IMR-90 (cell line): ENCODE measurements around the gene TMEM233. TPM values are rescaled to one million over a fixed set of nuclear protein-coding genes. Genes with fewer than 3 reads are reported as not detected.

ENCODE experiments used
- ATAC-seq: fragments of 200-7000 bp; cut with Tn5 transposase; 2 replicates; pipeline ENCODE4 v1.9.1; 2020; ENCODE audit warnings: low read depth, mild to moderate bottlenecking, moderate library complexity
- Bru-seq: library from RNA; stranded (reverse); fragments of 400-500 nt; gene quantifications from one replicate; lab custom pipeline; 2021; lab: Mats Ljungman, UMichigan
- BruChase-seq, 2 experiments: library from RNA; stranded (reverse); fragments of 400-500 nt; gene quantifications; one replicate each; lab custom pipeline; 2021; lab: Mats Ljungman, UMichigan
- BruUV-seq: library from RNA; stranded (reverse); fragments of 400-500 nt; replicated peaks from 2 replicates; lab custom pipeline; 2021; lab: Mats Ljungman, UMichigan
- CTCF ChIA-PET: fragments of 300-600 bp; formaldehyde crosslinking; extraction: SDS; loops from one replicate; lab custom pipeline; 2021; ENCODE audit warnings: antibody characterized with exemption; lab: Yijun Ruan, JAX
- POLR2A ChIA-PET: fragments of 300-600 bp; sonication (Branson Sonifier 250); formaldehyde crosslinking; loops from one replicate; lab custom pipeline; 2022; ENCODE audit warnings: antibody characterized with exemption; ENCODE audit not compliant: unreplicated experiment; lab: Charles Lee
- DNase-seq: peaks from one replicate; pipeline ENCODE4 v3.0.0; 2013
- H2AFZ ChIP-seq: replicated peaks from 2 replicates; pipeline ENCODE3; 2013; ENCODE audit warnings: low read length, mild to moderate bottlenecking; ENCODE audit not compliant: poor library complexity
- H2AK5ac ChIP-seq: 2 replicates; pipeline ENCODE4 v1.6.1; 2013; ENCODE audit warnings: low read depth, low read length, inconsistent platforms
- H2AK9ac ChIP-seq: replicated peaks from 2 replicates; pipeline ENCODE3; 2013; ENCODE audit warnings: mild to moderate bottlenecking, low read depth, low read length, moderate library complexity; ENCODE audit not compliant: poor library complexity
- H2BK120ac ChIP-seq: 2 replicates; pipeline ENCODE4 v1.6.1; 2013; ENCODE audit warnings: low read depth, low read length, inconsistent platforms
- H2BK15ac ChIP-seq: 3 replicates; pipeline ENCODE4 v1.6.1; 2013; ENCODE audit warnings: low read depth, low read length, inconsistent platforms
- H2BK20ac ChIP-seq: 2 replicates; pipeline ENCODE4 v1.6.1; 2013; ENCODE audit warnings: low read depth, mild to moderate bottlenecking, inconsistent platforms, low read length, moderate library complexity
- H2BK5ac ChIP-seq: 2 replicates; pipeline ENCODE4 v1.6.1; 2013; ENCODE audit warnings: mild to moderate bottlenecking, low read depth, low read length, inconsistent platforms; ENCODE audit not compliant: poor library complexity, severe bottlenecking
- H3K14ac ChIP-seq: replicated peaks from 2 replicates; pipeline ENCODE4 v1.6.1; 2013; ENCODE audit warnings: low read depth, low read length, inconsistent platforms
- H3K18ac ChIP-seq: 2 replicates; pipeline ENCODE4 v1.6.1; 2013; ENCODE audit warnings: low read depth, low read length, control low read depth
- H3K23ac ChIP-seq: 2 replicates; pipeline ENCODE4 v1.6.1; 2013; ENCODE audit warnings: low read depth, low read length, inconsistent platforms
- H3K27ac ChIP-seq: 2 replicates; pipeline ENCODE4 v1.5.1; 2013; ENCODE audit warnings: mild to moderate bottlenecking, control low read depth, low read length; ENCODE audit not compliant: insufficient read depth
- H3K27me3 ChIP-seq: 2 replicates; pipeline ENCODE4 v1.6.1; 2013; ENCODE audit warnings: low read length; ENCODE audit not compliant: control insufficient read depth, insufficient read depth
- H3K36me3 ChIP-seq: 2 replicates; pipeline ENCODE4 v1.6.1; 2013; ENCODE audit warnings: low read length, mixed read lengths; ENCODE audit not compliant: control insufficient read depth, insufficient read depth
- H3K4ac ChIP-seq: 2 replicates; pipeline ENCODE4 v1.6.1; 2013; ENCODE audit warnings: low read depth, low read length, inconsistent platforms
- H3K4me1 ChIP-seq: 2 replicates; pipeline ENCODE4 v1.6.1; 2013; ENCODE audit warnings: low read length, mixed read lengths; ENCODE audit not compliant: control insufficient read depth, insufficient read depth
- H3K4me2 ChIP-seq: 2 replicates; pipeline ENCODE4 v1.6.1; 2013; ENCODE audit warnings: low read depth, mild to moderate bottlenecking, control low read depth, low read length, moderate library complexity
- H3K4me3 ChIP-seq: 2 replicates; pipeline ENCODE4 v1.5.1; 2013; ENCODE audit warnings: low read depth, mild to moderate bottlenecking, control low read depth, low read length, moderate library complexity; ENCODE audit not compliant: insufficient read depth
- H3K56ac ChIP-seq: 2 replicates; pipeline ENCODE4 v1.6.1; 2013; ENCODE audit warnings: low read length, inconsistent platforms; ENCODE audit not compliant: insufficient read depth; ENCODE audit errors: extremely low read depth
- H3K79me1 ChIP-seq, 2 experiments: 2 replicates each; pipeline ENCODE4 v1.6.1; 2013; ENCODE audit warnings: low read length in 2 of 2, inconsistent platforms in 1 of 2, low read depth in 1 of 2
- H3K9ac ChIP-seq: 2 replicates; pipeline ENCODE4 v1.6.1; 2013; ENCODE audit warnings: low read depth, low read length, control low read depth
- H3K9me1 ChIP-seq: 2 replicates; pipeline ENCODE4 v1.6.1; 2013; ENCODE audit warnings: low read length, inconsistent platforms; ENCODE audit not compliant: insufficient read depth
- H3K9me3 ChIP-seq: 2 replicates; pipeline ENCODE4 v1.6.1; 2013; ENCODE audit warnings: low read length; ENCODE audit not compliant: control insufficient read depth, insufficient read depth
- H4K20me1 ChIP-seq: 2 replicates; pipeline ENCODE4 v1.6.1; 2013; ENCODE audit warnings: low read length, inconsistent platforms; ENCODE audit not compliant: insufficient read depth
- H4K5ac ChIP-seq: 2 replicates; pipeline ENCODE4 v1.6.1; 2013; ENCODE audit warnings: mild to moderate bottlenecking, low read depth, low read length, control low read depth
- H4K8ac ChIP-seq, 2 experiments: 2 replicates each; pipeline ENCODE4 v1.6.1; 2013; ENCODE audit warnings: low read depth in 2 of 2, low read length in 2 of 2, control low read depth in 1 of 2, inconsistent platforms in 1 of 2
- H4K91ac ChIP-seq: 2 replicates; pipeline ENCODE4 v1.6.1; 2013; ENCODE audit warnings: low read depth, low read length, inconsistent platforms; ENCODE audit not compliant: insufficient read depth
- BHLHE40 ChIP-seq: fragments of 150-350 bp; IDR thresholded peaks from 2 replicates; pipeline ENCODE4 v1.6.1; 2016; ENCODE audit warnings: mild to moderate bottlenecking, low read depth, low read length
- CEBPB ChIP-seq: IDR thresholded peaks from 2 replicates; pipeline ENCODE4 v1.6.1; 2012; ENCODE audit warnings: low read depth, low read length, improper control_type of control experiment
- CHD1 ChIP-seq: IDR thresholded peaks from 2 replicates; pipeline ENCODE4 v1.6.1; 2012; ENCODE audit warnings: low read depth, low read length, improper control_type of control experiment
- CTCF ChIP-seq: conservative IDR thresholded peaks from 2 replicates; pipeline ENCODE4 v1.5.1; 2012; ENCODE audit warnings: mild to moderate bottlenecking, low read depth, low read length, improper control_type of control experiment
- FOS ChIP-seq: fragments of 150-350 bp; IDR thresholded peaks from 2 replicates; pipeline ENCODE4 v1.6.1; 2016; ENCODE audit warnings: low read depth, low read length
- MAZ ChIP-seq: IDR thresholded peaks from 2 replicates; pipeline ENCODE4 v1.6.1; 2012; ENCODE audit warnings: low read depth, mild to moderate bottlenecking, low read length, improper control_type of control experiment, moderate library complexity, borderline replicate concordance
- MXI1 ChIP-seq: IDR thresholded peaks from 2 replicates; pipeline ENCODE4 v1.6.1; 2012; ENCODE audit warnings: low read depth, mild to moderate bottlenecking, low read length, moderate library complexity, borderline replicate concordance
- NFE2L2 ChIP-seq: fragments of 150-350 bp; IDR thresholded peaks from 2 replicates; pipeline ENCODE4 v1.6.1; 2016; ENCODE audit warnings: low read depth, mild to moderate bottlenecking, low read length
- POLR2A ChIP-seq: IDR thresholded peaks from 2 replicates; pipeline ENCODE4 v1.6.1; 2012; ENCODE audit warnings: mild to moderate bottlenecking, low read depth, low read length
- RAD21 ChIP-seq: IDR thresholded peaks from 2 replicates; pipeline ENCODE4 v1.6.1; 2012; ENCODE audit warnings: low read length, improper control_type of control experiment
- RCOR1 ChIP-seq: IDR thresholded peaks from 2 replicates; pipeline ENCODE4 v1.6.1; 2012; ENCODE audit warnings: mild to moderate bottlenecking, low read length, improper control_type of control experiment; ENCODE audit not compliant: insufficient replicate concordance
- RFX5 ChIP-seq: IDR thresholded peaks from 2 replicates; pipeline ENCODE4 v1.8.0; 2012; ENCODE audit warnings: low read depth, mild to moderate bottlenecking, low read length, moderate library complexity
- WGBS, 2 experiments: methylation state at CpG; one replicate each; pipeline versions ENCODE4 v1.1.5 to v1.1.7; 2013; ENCODE audit warnings: missing lambda C conversion rate in 2 of 2; ENCODE audit not compliant: insufficient read length in 1 of 2; ENCODE audit errors: extremely low coverage in 2 of 2; 5-methylcytosine and 5-hydroxymethylcytosine counted together
- dilution Hi-C: fragments of 300-500 bp; cut with HindIII; formaldehyde crosslinking; loops from one replicate; pipeline ENCODE4 v1.14.3; 2018; ENCODE audit warnings: low sequenced_read_pairs; ENCODE audit not compliant: unreplicated experiment
- in situ Hi-C: fragments of 300-500 bp; cut with MboI; formaldehyde crosslinking; loops from 3 replicates; pipeline ENCODE4 v1.14.3; 2019; ENCODE audit warnings: low sequenced_read_pairs, inconsistent platforms, mixed read lengths
- intact Hi-C: fragments of 100-400 bp; cut with micrococcal nuclease; formaldehyde crosslinking; loops from 2 replicates; pipeline ENCODE4 v1.10.0; 2022
- long read RNA-seq: library from polyadenylated mRNA; unstranded; transcript quantifications from one replicate; pipeline ENCODE4 v2.0.0, GENCODE V29; 2021; ENCODE audit not compliant: unreplicated experiment
- polyA plus RNA-seq, 3 experiments: library from polyadenylated mRNA; depleted of rRNA; stranded (reverse); fragments of >200 nt; gene quantifications; 2 replicates each; pipeline ENCODE4 v1.2.3, GENCODE V29; 2012; ENCODE audit warnings: low replicate concordance in 1 of 3
- total RNA-seq: library from RNA; depleted of rRNA; stranded (reverse); fragments of >200 nt; gene quantifications from 2 replicates; pipeline ENCODE4 v1.2.3, GENCODE V29; 2012; rRNA removed
- TF ChIP-seq, protein P1 (sequence below): fragments of 150-350 bp; IDR thresholded peaks from 2 replicates; pipeline ENCODE4 v1.6.1; 2017; ENCODE audit warnings: mild to moderate bottlenecking, antibody characterized with exemption, low read length, low read depth
- TF ChIP-seq, protein P2 (sequence below): fragments of 150-350 bp; IDR thresholded peaks from 2 replicates; pipeline ENCODE4 v1.6.1; 2016; ENCODE audit warnings: low read depth, mild to moderate bottlenecking, low read length, moderate library complexity, borderline replicate concordance

The TMEM233 gene
- not detected in 2 replicates for total RNA-seq
- polyA plus RNA-seq (2012; rRNA removed): not detected in 2 replicates
- not detected in 2 replicates for polyA plus RNA-seq (2012; cell fraction: cytosol; rRNA removed)
- polyA plus RNA-seq (2012; cell fraction: nucleus; rRNA removed; ENCODE audit: low replicate concordance): not detected in 2 replicates
- not detected for Bru-seq, nascent RNA
- BruChase-seq, experiment 1, labeled RNA remaining after a 6-hour chase: not detected
- BruChase-seq, experiment 2, labeled RNA remaining after a 2-hour chase: percentile 2 among the genes with signal in this experiment
- long read RNA-seq: 0 reads

DNA sequence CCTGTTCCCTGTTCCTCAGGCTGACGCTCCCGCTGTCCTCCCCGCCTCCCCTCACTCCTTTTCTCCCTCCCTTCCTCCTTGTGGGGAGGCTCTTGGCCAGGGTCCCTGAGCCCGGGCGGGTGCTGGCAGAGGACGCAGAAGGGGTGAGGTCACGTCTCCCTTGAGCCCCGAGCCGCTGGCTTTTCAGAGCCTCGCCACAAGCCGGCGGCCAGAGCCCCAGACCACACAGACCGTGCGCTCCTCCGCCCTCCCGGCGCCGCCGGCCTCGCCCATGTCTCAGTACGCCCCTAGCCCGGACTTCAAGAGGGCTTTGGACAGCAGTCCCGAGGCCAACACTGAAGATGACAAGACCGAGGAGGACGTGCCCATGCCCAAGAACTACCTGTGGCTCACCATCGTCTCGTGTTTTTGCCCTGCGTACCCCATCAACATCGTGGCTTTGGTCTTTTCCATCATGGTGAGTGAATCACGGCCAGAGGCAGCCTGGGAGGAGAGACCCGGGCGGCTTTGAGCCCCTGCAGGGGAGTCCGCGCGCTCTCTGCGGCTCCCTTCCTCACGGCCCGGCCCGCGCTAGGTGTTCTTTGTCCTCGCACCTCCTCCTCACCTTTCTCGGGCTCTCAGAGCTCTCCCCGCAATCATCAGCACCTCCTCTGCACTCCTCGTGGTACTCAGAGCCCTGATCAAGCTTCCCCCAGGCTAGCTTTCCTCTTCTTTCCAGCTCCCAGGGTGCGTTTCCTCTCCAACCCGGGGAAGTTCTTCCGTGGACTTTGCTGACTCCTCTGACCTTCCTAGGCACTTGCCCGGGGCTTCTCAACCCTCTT, at the start of gene TMEM233:
Gene TMEM233 (plus strand): TSS at position 197 of the 821 bp plus-strand sequence. CDS start 75 bp downstream, at position 272.
- CTCF ChIA-PET: no interaction called here
- H3K9ac ChIP-seq: no peak within 1 kb of the TSS
- no peak within 1 kb of the TSS for H3K4ac ChIP-seq
- peaks cover 6% of the 10 kb centered on the region for H3K27me3 ChIP-seq
- dilution Hi-C loops: no loop called here
- no peak within 1 kb of the TSS for H2BK15ac ChIP-seq
- H2AK9ac ChIP-seq: no peak within 1 kb of the TSS
- H2AK5ac ChIP-seq: no peak within 1 kb of the TSS
- intact Hi-C loops: no loop called here
- no peaks in the 10 kb centered on the region for H3K9me1 ChIP-seq
- no peaks in the 10 kb centered on the region for H4K20me1 ChIP-seq
- no peak within 1 kb of the TSS for H3K23ac ChIP-seq
- no peak within 1 kb of the TSS for H3K4me3 ChIP-seq
- H2BK120ac ChIP-seq: no peak within 1 kb of the TSS
- no peak within 1 kb of the TSS for H4K8ac ChIP-seq
- 1% methylated on average over 19 of the region's 48 CpGs; no CpG with 5 or more reads in 1 of the 2 experiments for WGBS, 2 experiments
- no TSS peak for BruUV-seq
- H3K9me3 ChIP-seq: no peaks in the 10 kb centered on the region
- no peaks in the 10 kb centered on the region for H3K36me3 ChIP-seq
- no peak within 1 kb of the TSS for H3K14ac ChIP-seq
- no peak within 1 kb of the TSS for H4K91ac ChIP-seq
- in situ Hi-C loops: no loop called here
- no peak within 1 kb of the TSS for H3K27ac ChIP-seq
- POLR2A ChIA-PET: no interaction called here
- H3K4me2 ChIP-seq: no peak within 1 kb of the TSS
- no peak within 1 kb of the TSS for H4K5ac ChIP-seq
- no peaks in the 10 kb centered on the region for H3K4me1 ChIP-seq
- no peak within 1 kb of the TSS for H3K18ac ChIP-seq
- H2BK5ac ChIP-seq: no peak within 1 kb of the TSS
- no peak within 1 kb of the TSS for H2BK20ac ChIP-seq
- H3K56ac ChIP-seq: no peak within 1 kb of the TSS
- peak within 1 kb of the TSS; percentile 43 for H2AFZ ChIP-seq
- DNase-seq (no peak), ATAC-seq (no peak)
- no peaks in the 10 kb centered on the region for H3K79me1 ChIP-seq
- TF ChIP-seq, protein P1, sequence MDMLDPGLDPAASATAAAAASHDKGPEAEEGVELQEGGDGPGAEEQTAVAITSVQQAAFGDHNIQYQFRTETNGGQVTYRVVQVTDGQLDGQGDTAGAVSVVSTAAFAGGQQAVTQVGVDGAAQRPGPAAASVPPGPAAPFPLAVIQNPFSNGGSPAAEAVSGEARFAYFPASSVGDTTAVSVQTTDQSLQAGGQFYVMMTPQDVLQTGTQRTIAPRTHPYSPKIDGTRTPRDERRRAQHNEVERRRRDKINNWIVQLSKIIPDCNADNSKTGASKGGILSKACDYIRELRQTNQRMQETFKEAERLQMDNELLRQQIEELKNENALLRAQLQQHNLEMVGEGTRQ: no peak
- TF ChIP-seq MXI1 (no peak), RAD21 (no peak), BHLHE40 (no peak), RFX5 (no peak), RCOR1 (no peak), POLR2A (no peak), CHD1 (no peak), CEBPB (no peak), MAZ (no peak), CTCF (no peak), NFE2L2 (no peak), FOS (no peak)
- TF ChIP-seq, protein P2, sequence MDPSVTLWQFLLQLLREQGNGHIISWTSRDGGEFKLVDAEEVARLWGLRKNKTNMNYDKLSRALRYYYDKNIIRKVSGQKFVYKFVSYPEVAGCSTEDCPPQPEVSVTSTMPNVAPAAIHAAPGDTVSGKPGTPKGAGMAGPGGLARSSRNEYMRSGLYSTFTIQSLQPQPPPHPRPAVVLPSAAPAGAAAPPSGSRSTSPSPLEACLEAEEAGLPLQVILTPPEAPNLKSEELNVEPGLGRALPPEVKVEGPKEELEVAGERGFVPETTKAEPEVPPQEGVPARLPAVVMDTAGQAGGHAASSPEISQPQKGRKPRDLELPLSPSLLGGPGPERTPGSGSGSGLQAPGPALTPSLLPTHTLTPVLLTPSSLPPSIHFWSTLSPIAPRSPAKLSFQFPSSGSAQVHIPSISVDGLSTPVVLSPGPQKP: no peak
